NCI-H82 (cell line): ENCODE results near the gene CAPN14.
A peak's percentile ranks its signal among the peaks of the same experiment; 100 is the strongest.

Experiments
- DNase-seq: peaks from one replicate; lab custom pipeline; 2025; lab: John Stamatoyannopoulos, UW

Gene CAPN14

GRCh38 chr2:31227110-31227509, 9.8 kb upstream of the CAPN14 start:
- no peak for DNase-seq

- no peak for DNase-seq
Observed at GRCh38 chr2:31226266-31226665, 9.0 kb upstream of the CAPN14 start.

GRCh38 chr2:31223749-31224148, 6.4 kb upstream of the CAPN14 start:
- DNase-seq = no peak

GRCh38 chr2:31223026-31223425, 5.7 kb upstream of the CAPN14 start:
- DNase-seq = no peak

GRCh38 chr2:31222071-31222470, 4.8 kb upstream of the CAPN14 start:
- no peak for DNase-seq

- no peak for DNase-seq
Observed at GRCh38 chr2:31221544-31221943, 4.2 kb upstream of the CAPN14 start.

- no peak for DNase-seq
Observed at GRCh38 chr2:31219131-31219969, 2.0 kb upstream of the CAPN14 start.

GRCh38 chr2:31216734-31217133, 581 bp downstream of the CAPN14 start:
- DNase-seq = no peak

GRCh38 chr2:31214444-31214915, 2.8 kb downstream of the CAPN14 start:
- DNase-seq = no peak

GRCh38 chr2:31213601-31214443, 3.5 kb downstream of the CAPN14 start:
- DNase-seq = no peak

GRCh38 chr2:31212659-31213600, 4.4 kb downstream of the CAPN14 start:
- DNase-seq = peak; percentile 6

GRCh38 chr2:31208240-31208639, 9.1 kb downstream of the CAPN14 start:
- DNase-seq = no peak

- peak; percentile 52 for DNase-seq
Observed at GRCh38 chr2:31207790-31208189, 9.5 kb downstream of the CAPN14 start.

GRCh38 chr2:31205613-31206012, 11.7 kb downstream of the CAPN14 start:
- DNase-seq = no peak

GRCh38 chr2:31205186-31205585, 12.1 kb downstream of the CAPN14 start:
- no peak for DNase-seq

- DNase-seq = no peak
Observed at GRCh38 chr2:31204783-31205182, 12.5 kb downstream of the CAPN14 start.

GRCh38 chr2:31203916-31204315, 13.4 kb downstream of the CAPN14 start:
- DNase-seq = no peak

GRCh38 chr2:31202833-31203232, 14.5 kb downstream of the CAPN14 start:
- DNase-seq = no peak

GRCh38 chr2:31202041-31202440, 15.3 kb downstream of the CAPN14 start:
- no peak for DNase-seq

- no peak for DNase-seq
Observed at GRCh38 chr2:31200972-31201371, 16.3 kb downstream of the CAPN14 start.

GRCh38 chr2:31199206-31199605, 18.1 kb downstream of the CAPN14 start:
- no peak for DNase-seq

- no peak for DNase-seq
Observed at GRCh38 chr2:31197669-31198068, 19.6 kb downstream of the CAPN14 start.
